ENCODE results near the gene CAPRIN1.
A peak's percentile ranks its signal among the peaks of the same experiment; 100 is the strongest.

The CAPRIN1 gene, protein sequence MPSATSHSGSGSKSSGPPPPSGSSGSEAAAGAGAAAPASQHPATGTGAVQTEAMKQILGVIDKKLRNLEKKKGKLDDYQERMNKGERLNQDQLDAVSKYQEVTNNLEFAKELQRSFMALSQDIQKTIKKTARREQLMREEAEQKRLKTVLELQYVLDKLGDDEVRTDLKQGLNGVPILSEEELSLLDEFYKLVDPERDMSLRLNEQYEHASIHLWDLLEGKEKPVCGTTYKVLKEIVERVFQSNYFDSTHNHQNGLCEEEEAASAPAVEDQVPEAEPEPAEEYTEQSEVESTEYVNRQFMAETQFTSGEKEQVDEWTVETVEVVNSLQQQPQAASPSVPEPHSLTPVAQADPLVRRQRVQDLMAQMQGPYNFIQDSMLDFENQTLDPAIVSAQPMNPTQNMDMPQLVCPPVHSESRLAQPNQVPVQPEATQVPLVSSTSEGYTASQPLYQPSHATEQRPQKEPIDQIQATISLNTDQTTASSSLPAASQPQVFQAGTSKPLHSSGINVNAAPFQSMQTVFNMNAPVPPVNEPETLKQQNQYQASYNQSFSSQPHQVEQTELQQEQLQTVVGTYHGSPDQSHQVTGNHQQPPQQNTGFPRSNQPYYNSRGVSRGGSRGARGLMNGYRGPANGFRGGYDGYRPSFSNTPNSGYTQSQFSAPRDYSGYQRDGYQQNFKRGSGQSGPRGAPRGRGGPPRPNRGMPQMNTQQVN

DNA sequence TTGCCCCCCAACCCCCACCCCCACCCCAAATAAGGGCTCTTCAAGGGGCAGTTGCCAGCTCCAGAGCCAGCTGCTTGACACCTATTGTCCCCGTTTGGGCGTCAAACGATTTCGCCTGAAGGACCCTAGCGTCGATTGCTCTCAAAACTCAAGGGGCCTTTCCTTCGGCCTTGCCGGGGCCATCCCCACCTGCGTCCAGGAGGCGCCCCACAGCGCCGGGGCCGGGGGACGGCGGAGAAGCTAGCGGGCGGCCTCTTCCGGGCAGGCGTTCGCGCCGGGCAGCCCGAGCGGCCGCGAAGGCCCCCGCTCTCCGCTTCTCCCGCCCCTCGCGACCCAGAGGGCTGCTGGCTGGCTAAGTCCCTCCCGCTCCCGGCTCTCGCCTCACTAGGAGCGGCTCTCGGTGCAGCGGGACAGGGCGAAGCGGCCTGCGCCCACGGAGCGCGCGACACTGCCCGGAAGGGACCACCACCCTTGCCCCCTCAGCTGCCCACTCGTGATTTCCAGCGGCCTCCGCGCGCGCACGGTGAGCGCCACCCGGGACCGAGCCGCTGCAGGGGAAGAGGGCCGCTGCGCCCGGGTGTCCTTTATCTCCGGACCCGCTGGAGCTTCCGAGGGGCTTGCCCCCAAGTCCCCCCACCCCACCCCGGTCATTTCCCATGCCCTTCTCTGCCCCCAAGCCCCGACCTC is at the start of gene CAPRIN1:
Gene CAPRIN1 (plus strand): TSS at position 383 of the 687 bp plus-strand sequence. CDS start 690 bp downstream, outside the sequence.
- peak; percentile 84 for DNase-seq

DNA sequence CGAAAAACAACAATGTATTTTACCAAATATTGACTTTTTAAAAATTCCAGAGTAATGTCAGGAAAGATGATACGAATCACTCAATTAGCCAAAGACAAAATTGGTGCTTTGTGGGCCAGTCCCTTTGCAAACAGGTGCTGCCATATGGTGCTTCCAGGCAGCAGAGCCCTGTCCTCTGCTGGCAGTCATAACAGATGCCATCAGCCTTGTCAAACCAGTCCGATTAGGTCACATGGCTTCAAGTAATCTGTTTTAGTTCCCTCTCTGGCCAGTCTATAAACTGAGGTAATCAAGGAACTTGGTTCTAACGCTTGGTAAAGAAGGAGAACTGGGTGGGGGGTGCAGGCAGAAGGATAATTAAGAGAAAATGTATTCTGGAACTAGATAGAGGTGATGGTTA is 49.1 kb upstream of the CAPRIN1 start:
- DNase-seq: peak; percentile 23

DNA sequence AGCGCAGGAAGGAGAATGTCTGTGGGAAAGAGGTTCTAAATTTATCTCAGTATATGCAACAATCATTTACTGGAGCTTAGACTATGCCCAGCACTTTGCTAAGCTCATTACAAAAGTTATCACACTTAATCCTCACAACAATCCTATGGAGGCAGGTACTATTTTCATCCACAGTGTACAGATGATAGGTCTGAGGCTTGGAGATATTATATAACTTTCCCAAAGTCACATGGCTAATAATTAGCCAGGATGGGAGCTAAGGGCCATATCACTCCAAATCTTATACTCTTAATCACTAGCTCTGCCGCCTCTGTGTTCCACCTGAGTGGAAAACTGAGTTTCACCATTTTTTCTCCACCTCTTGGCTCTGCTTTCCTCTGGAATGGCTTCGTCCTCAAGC is 47.3 kb upstream of the CAPRIN1 start:
- no peak for DNase-seq

DNA sequence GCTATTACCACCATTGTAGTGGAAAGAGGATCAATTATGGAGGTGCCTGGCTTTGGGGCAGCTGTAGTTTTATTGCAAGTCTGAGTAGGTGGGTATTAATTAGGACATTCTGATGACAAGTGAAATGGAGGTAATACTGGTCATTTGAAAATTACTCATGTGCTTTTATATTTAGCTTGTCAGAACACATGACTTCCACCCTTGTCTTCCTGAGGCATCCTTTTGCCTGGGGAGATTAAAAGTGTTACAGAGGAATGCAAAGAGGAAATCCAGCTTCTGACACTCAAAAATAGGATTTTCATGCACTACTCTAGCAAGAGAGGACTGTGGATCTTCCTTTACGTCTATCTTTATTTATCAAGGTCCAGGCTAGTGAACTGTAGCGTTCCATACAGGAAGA is 44.7 kb upstream of the CAPRIN1 start:
- no peak for DNase-seq

DNA sequence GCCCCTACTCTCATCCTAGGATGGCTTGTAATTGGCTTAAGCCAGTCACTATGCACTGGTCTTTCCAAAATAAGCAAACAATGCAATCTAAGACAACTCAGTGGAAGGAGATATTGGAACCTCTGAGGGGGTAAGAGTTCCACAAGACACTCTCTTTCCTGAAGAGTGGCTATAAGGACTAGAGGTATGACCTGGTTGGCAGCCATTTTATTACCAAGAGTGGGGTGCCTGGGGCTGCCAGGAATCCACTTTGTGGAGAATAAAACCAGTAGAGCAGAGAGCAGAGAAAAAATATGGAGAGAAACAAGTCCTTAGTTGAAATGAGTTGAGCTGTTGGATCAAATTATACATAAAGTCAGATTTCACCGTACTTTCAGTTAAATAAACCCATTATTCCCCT is 38.8 kb upstream of the CAPRIN1 start:
- no peak for DNase-seq

DNA sequence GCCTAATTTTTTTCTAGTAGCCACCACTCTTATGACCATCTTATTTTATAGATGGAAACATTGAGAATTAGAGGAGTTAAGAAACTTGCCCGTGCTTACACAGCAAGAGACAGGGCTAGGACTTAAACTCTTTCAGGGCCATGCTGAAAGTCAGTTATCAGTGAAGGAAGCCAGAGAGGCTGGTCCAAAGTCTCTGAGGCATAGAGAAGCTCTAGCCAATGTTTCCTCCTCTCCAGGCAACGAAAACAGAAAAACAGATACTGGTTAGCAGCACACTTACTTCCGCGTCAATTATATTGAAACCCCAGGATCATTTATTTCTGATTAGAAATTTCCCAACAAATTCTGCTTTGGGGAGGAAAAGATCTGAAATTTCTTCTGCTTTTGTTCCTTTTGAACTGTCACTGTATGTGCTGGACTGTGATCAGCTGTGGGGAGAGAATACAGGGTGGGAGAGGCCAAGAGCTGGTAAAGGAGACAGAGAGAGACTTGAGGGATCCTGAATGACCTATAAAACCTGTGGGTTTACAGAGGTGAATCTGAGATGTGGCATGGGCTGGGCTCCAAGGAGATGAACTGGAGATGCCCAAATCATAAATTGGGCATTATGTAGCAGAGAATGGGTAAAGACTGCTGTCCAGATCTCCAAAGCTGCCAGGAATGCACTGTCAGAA is 37.5 kb upstream of the CAPRIN1 start:
- DNase-seq: no peak

DNA sequence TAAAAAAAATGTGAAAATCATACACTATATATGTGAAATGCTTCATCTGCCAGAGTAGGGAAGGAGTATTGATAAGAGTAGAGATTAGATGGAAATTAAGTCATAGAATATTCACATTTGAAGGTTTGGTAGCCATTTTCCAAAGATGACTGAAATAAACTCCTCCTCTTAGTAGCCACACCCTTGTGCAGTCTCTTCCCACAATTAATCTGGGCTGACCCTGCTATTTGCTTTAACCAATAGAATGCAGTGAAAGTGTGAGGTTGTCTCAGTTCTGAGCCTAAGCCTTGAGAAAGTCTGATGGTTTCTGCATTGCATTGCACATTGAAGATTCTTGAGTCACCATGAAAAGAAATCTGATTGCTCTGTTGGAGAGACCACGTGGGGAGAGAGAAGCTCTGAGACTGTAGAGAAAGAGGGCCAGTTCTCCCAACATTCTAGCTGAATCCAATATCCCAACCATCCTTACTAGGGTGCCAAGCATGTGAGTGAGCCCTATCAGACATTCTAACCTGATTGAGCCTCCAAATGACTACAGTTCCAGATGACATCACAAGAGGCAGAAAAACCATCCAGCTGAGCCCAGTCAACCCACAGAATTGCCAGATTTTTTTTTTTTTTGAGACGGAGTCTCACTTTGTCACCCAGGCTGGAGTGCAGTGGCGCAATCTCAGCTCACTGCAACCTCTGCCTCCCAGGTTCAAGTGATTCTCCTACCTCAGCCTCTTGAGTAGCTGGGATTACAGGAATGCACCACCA is 29.4 kb upstream of the CAPRIN1 start:
- no peak for DNase-seq

DNA sequence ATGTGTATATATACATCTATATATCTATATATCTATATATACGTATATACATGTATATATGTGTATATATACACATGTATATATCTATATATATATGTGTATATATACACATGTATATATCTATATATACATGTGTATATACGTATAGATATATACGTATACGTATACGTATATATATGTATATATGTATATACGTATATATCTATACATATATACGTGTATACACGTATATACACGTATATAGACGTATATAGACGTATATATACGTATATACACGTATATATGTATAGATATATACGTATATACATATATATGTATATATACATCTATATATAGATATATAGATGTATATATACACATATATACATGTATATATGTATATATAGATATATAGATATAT is 25.1 kb upstream of the CAPRIN1 start:
- no peak for DNase-seq

DNA sequence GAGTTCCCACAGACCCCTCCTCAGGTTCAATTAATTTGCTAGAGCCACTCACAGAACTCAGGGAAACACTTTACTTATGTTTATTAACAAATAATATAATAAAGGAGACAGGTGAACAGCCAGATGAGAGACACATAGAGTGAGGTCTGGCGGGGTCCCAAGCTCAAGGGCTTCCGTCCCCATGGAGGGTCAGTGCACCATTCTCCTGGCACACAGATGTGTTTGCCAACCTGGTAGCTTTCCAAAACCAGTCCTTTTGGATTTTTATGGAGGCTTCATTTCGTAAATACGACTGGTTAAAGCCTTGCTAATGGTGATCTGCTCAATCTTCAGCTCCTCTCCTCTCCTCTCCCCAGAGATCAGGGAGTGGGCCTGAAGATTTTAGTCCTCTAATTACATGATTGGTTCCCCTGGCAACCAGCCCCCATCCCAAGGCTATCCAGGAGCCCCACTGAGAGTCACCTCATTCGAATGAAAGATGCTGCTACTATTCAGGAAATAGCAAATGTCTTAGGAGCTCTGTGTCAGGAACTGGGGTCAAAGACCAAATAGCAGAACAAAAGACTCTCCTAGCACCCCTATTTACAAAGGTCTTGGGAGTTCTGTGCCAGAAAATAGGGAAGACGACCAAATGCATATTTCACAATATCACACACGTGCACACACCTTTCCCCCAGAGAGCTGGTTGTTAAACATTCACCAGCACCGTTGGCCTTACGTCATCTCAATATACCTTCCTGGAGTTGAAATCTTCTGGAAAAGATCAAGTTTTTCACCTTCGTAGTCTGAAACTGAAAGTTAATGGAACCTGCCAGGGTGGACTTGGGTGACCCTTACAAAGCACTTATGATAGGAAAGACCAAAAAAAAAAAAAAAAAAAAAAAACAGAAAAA is 23.8 kb upstream of the CAPRIN1 start:
- no peak for DNase-seq

DNA sequence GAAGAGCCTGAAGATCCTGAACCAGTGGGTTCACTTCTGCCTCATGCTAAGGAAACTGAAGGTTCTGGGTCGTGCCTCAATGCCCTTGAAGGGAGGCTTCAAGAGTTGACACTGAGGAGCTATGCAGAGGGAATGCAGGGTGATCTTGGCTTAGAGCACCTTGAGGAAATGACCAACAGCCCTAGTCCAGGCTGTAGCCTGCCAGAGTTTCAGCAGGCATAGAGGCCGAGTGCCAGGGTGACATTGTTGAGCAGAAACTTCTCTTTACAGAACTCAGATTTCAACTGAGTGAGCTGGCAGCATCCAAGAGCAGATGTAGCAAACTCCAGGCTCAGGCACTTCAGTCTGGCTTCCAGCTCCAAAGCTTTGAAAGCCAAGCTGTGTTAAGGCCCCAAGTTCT is 23.1 kb upstream of the CAPRIN1 start:
- DNase-seq: no peak

DNA sequence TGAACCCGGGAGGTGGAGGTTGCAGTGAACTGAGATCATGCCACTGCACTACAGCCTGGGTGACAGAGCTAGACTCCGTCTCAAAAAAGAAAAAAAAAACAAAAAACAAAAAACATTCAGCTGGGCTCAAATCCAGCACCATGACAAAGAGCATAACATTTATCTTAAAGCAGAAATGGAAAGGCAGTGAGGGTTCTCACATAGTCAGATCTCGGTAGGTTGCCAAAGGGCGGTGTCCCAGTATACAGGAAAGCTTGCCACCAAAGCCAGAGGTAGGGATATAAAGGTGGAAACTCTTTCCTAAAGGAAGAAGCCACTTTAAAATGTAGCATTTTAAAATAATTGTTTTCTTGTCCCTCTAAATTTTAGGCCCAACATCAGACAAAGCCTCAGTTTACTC is 22.4 kb upstream of the CAPRIN1 start:
- no peak for DNase-seq

DNA sequence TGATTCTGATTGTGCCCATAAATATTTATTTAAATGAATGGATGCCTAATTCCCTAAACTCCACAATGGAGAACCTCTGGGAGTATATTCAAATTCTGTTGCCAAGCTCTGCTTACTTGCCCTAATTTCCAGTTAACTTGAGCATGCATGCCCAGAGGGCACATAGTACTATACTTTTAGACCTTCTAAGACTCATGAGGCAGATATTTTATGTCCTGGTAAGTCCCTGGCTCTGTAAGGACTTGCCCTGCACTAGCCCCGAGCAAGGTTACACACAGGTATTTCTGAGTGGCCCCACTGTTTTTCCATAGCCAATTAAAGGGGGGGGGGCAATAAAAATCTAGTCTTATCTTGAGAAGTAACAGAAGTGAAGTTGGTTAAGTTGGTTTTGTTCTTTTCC is 21.1 kb upstream of the CAPRIN1 start:
- DNase-seq: no peak

DNA sequence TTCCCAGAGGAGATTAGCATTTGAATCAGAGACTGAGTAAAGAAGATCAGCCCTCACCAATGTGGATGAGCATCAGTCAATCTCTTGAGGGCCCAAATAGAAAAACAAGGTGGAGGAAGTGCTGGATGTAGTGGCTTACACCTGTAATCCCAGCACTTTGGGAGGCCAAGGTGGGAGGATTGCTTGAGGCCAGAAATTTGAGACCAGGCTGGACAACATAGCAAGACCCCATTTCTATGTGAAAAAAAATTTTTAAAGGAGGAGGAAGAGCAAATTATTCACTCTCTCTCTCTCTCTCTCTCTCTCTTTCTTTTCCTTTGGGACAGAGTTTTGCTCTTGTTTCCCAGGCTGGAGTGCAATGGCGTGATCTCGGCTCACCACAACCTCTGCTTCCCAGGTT is 18.1 kb upstream of the CAPRIN1 start:
- no peak for DNase-seq

DNA sequence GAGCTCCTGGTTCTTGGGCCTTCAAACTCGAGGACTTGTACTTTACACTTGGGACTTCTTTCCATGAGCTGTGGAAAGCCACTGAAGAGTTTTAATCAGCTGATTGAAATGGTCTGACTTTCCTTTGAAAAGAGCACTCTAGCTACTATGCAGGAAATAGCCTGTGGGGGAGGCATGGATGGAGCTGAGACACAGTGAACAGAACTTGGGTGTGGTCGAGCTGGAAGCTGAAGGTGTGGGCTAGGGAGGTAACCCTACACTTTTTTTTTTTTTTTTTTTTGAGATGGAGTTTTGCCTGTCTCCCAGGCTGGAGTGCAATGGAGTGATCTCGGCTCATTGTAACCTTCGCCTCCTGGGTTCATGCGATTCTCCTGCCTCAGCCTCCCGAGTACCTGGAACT is 17.5 kb upstream of the CAPRIN1 start:
- no peak for DNase-seq

DNA sequence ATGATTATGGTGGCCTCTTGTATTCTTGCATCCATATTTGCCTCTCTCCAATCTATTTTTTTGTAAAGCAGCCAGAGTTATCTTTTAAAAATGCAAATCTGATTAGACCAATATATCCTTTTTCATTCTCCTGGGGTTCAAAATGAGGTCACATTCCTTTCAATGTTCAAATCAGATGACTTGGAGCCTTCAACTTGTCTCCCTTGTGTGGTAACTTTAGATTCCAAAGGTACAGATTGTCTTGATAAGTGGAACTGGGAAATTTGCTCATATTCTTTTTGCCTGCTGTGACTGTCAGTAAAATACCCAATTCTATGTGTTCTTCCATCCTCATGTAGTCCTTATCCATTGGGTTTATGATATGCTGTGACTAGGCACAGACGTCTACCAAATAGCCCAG is 15.1 kb upstream of the CAPRIN1 start:
- no peak for DNase-seq

DNA sequence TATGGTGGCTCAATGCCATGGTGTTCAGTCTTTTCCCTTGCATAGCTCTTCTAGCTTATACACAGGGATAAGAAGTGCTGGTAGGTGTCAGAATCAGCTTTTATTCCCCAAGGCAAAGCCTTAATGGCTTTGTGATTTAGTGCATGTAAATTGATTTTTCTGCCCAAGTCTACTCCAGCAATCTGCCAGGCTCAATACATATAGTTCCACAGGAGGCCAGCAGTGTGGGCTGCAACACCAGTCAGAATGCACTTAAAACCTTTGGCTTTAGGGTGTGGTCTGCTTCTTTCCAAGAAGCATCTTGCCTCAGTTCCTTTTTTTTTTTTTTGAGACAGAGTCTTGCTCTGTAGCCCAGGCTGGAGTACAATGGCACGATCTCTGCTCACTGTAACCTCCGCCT is 14.5 kb upstream of the CAPRIN1 start:
- no peak for DNase-seq

DNA sequence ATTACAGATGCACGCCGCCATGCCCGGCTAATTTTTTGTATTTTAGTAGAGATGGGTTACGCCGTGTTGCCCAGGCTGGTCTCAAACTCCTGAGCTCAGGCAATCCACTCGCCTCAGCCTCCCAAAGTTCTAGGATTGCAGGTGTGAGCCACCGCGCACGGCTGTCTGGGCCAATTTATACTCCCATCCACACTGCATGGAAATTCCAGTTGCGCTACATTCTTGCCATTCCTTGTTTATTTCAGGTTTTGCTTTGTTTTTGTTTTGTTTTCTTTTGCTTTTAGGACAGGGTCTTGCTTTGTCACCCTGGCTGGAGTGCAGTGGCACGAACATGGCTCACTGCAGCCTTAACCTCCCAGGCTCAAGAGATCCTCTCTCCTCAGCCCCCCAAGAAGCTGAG is 11.0 kb upstream of the CAPRIN1 start:
- DNase-seq: no peak

DNA sequence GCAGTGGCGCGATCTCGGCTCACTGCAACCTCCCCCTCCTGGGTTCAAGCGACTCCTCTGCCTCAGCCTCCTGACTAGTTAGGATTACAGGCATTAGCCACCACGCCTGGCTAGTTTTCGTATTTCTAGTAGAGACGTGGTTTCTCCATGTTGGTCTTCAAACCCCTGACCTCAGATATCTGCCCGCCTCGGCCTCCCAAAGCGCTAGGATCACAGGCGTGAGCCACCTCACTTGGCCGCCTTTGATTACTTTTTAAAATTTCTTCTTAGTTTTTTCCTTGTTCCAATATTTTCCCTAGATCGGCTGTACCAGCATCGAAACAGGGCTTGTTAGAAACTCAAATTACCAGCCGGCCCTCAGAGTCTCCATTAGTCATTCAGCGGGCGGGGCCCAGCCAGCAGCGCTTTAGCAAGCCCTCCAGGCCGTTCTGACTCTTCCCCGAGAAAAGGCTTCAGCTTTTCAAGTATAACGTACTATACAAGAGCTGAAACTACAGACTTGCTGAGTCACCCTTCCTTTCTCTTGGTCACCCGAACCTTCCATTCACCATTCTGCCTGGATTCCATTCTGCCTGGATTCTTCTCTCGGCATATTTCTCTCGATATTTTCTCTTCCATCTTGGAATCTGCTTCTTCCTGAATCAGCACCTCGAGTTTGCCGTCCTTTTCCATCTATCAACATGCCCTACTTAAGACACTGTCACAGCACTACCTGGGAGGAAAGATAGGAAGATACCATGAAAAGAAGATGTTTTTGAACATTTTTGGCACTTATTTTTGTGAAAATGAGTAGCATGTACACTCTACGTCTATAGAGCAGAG is 6.7 kb upstream of the CAPRIN1 start:
- DNase-seq: no peak

DNA sequence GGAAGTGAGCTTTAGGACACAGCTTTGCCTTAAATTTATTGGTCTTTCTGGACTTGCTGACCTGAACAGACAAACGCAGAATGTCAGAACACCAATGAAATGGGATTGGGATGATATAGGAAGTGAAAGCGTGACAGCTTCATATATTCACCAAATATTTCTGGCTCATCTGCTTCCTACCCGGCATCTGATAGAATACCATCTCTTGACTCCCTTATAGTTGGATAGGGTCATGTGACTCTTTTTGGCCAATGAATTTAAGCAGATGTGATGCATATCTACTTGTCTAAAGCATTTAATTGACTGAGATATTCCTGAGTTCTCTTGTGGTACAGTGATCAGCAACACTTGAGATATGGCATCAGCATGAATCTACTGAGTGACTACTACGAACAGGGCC is 2.5 kb upstream of the CAPRIN1 start:
- DNase-seq: no peak

DNA sequence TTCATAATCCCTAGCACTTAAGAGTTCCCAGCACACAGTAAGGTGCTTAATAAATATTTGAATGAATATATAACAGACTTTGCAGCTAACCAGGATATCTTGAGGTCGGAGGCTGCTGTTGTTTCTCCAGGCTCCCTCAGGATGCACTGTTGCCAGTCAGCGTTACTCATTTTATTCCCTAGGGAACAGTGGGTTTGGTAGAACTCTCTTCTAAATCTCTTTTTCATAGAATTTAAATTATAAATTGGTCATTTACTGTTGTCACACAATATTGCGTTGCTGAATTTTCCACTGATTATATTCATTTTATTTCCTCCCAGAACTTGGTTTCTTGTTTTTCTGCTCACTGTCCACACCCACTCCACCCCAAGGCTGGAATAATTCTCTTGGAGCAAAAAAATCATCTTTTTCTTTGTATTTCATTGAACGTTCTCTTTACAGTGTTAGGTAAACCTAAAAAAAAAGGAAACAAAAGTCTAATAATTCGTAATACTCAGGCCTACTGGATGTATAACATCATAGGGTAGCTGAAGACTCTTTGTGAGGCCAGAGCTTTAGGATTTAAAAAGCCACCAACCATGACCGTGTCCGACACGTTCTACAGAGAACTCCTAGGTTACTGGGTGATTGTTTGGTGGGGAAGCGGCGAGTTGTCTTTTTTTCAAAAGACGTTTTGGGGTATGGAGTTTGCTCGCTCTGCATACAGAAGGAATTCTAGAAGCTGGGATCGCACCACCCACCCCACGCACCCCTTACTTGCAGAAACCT is 766 bp upstream of the CAPRIN1 start:
- no peak for DNase-seq
